Measurements from ENCODE around the gene HOXD12.

Gene HOXD12

GRCh38 chr2:176137906-176138305 lies 38.3 kb downstream of the HOXD12 start:
- H3K79me1 ChIP-seq (ENCODE audit: low read length): peaks cover 2% of the 10 kb centered on the region
- no peak overlapping the region for H2AFZ ChIP-seq (ENCODE audit: insufficient read depth, low read length, poor library complexity)
- H3K9ac ChIP-seq (ENCODE audit: low read length): no peak overlapping the region
- H4K91ac ChIP-seq (ENCODE audit: low read depth, low read length): no peak overlapping the region
- no peak overlapping the region for H3K27ac ChIP-seq (ENCODE audit: low read depth, low read length)
- H3K4me3 ChIP-seq (ENCODE audit: low read depth, low read length): no peak overlapping the region
- H3K4me2 ChIP-seq (ENCODE audit: low read length): no peak overlapping the region
- H3K4ac ChIP-seq (ENCODE audit: low read depth, low read length): no peak overlapping the region
- H4K12ac ChIP-seq (ENCODE audit: low read depth, low read length): no peak overlapping the region
- no peak overlapping the region for H2BK5ac ChIP-seq (ENCODE audit: low read depth, low read length, poor library complexity)
- H3K23ac ChIP-seq (ENCODE audit: low read length): no peak overlapping the region
- no peak overlapping the region for H4K8ac ChIP-seq (ENCODE audit: low read depth, low read length)
- peaks cover 5 to 6% of the 10 kb centered on the region in 2 experiments for H3K4me1 ChIP-seq (ENCODE audit: control insufficient read depth in 1 of 2, insufficient read depth in 2 of 2, low read length in 2 of 2)
- H2BK12ac ChIP-seq (ENCODE audit: low read length): no peak overlapping the region
- H3K79me2 ChIP-seq (ENCODE audit: control insufficient read depth, insufficient read depth, low read length, poor library complexity): no peaks in the 10 kb centered on the region
- no CpG with 5 or more reads among the region's 8 CpGs for WGBS (ENCODE audit: extremely low coverage, insufficient coverage, insufficient read length)
- no peaks in the 10 kb centered on the region for H3K36me3 ChIP-seq (ENCODE audit: control insufficient read depth in 1 of 2, insufficient read depth in 2 of 2, low read length in 2 of 2)
- H3K9me3 ChIP-seq (ENCODE audit: insufficient read depth, low read depth, low read length): peaks cover 8% of the 10 kb centered on the region
- H3K14ac ChIP-seq (ENCODE audit: low read length): no peak overlapping the region
- H3K18ac ChIP-seq (ENCODE audit: low read length): no peak overlapping the region
- no peak overlapping the region for H2BK120ac ChIP-seq (ENCODE audit: insufficient read depth, low read length, poor library complexity)
- H3K27me3 ChIP-seq (ENCODE audit: insufficient read depth, low read length): peaks cover 64% of the 10 kb centered on the region
- no peak overlapping the region for H2AK5ac ChIP-seq (ENCODE audit: low read length)
- no peak for DNase-seq

- no CpG with 5 or more reads among the region's 14 CpGs for WGBS (ENCODE audit: extremely low coverage, insufficient coverage, insufficient read length)
These were observed 38.9 kb downstream of the HOXD12 start for GRCh38 chr2:176138526-176138922.

GRCh38 chr2:176138923-176139660 lies 39.5 kb downstream of the HOXD12 start:
- peaks cover 59% of the 10 kb centered on the region for H3K27me3 ChIP-seq (ENCODE audit: insufficient read depth, low read length)
- peaks cover 5 to 6% of the 10 kb centered on the region in 2 experiments for H3K4me1 ChIP-seq (ENCODE audit: control insufficient read depth in 1 of 2, insufficient read depth in 2 of 2, low read length in 2 of 2)
- DNase-seq: no peak
- H2BK12ac ChIP-seq (ENCODE audit: low read length): no peak overlapping the region
- no peak overlapping the region for H3K9ac ChIP-seq (ENCODE audit: low read length)
- H3K27ac ChIP-seq (ENCODE audit: low read depth, low read length): no peak overlapping the region
- no peak overlapping the region for H4K91ac ChIP-seq (ENCODE audit: low read depth, low read length)
- H3K23ac ChIP-seq (ENCODE audit: low read length): no peak overlapping the region
- no peak overlapping the region for H3K18ac ChIP-seq (ENCODE audit: low read length)
- H2BK5ac ChIP-seq (ENCODE audit: low read depth, low read length, poor library complexity): no peak overlapping the region
- no peak overlapping the region for H3K4ac ChIP-seq (ENCODE audit: low read depth, low read length)
- H3K79me1 ChIP-seq (ENCODE audit: low read length): peaks cover 2% of the 10 kb centered on the region
- no peak overlapping the region for H2AK5ac ChIP-seq (ENCODE audit: low read length)
- H4K12ac ChIP-seq (ENCODE audit: low read depth, low read length): no peak overlapping the region
- no CpG with 5 or more reads among the region's 28 CpGs for WGBS (ENCODE audit: extremely low coverage, insufficient coverage, insufficient read length)
- no peaks in the 10 kb centered on the region for H3K36me3 ChIP-seq (ENCODE audit: control insufficient read depth in 1 of 2, insufficient read depth in 2 of 2, low read length in 2 of 2)
- no peak overlapping the region for H3K4me2 ChIP-seq (ENCODE audit: low read length)
- no peak overlapping the region for H3K14ac ChIP-seq (ENCODE audit: low read length)
- no peak overlapping the region for H4K8ac ChIP-seq (ENCODE audit: low read depth, low read length)
- H3K79me2 ChIP-seq (ENCODE audit: control insufficient read depth, insufficient read depth, low read length, poor library complexity): no peaks in the 10 kb centered on the region
- no peak overlapping the region for H2BK120ac ChIP-seq (ENCODE audit: insufficient read depth, low read length, poor library complexity)
- peaks cover 8% of the 10 kb centered on the region for H3K9me3 ChIP-seq (ENCODE audit: insufficient read depth, low read depth, low read length)
- no peak overlapping the region for H2AFZ ChIP-seq (ENCODE audit: insufficient read depth, low read length, poor library complexity)
- H3K4me3 ChIP-seq (ENCODE audit: low read depth, low read length): no peak overlapping the region

More at GRCh38 chr2:176138526-176138922, 38.9 kb downstream of the HOXD12 start:
- no peak overlapping the region for H3K18ac ChIP-seq (ENCODE audit: low read length)
- DNase-seq: no peak
- no peak overlapping the region for H3K4me3 ChIP-seq (ENCODE audit: low read depth, low read length)
- no peak overlapping the region for H2AK5ac ChIP-seq (ENCODE audit: low read length)
- H2BK12ac ChIP-seq (ENCODE audit: low read length): no peak overlapping the region
- peaks cover 2% of the 10 kb centered on the region for H3K79me1 ChIP-seq (ENCODE audit: low read length)
- no peak overlapping the region for H2BK120ac ChIP-seq (ENCODE audit: insufficient read depth, low read length, poor library complexity)
- H4K91ac ChIP-seq (ENCODE audit: low read depth, low read length): no peak overlapping the region
- H3K27me3 ChIP-seq (ENCODE audit: insufficient read depth, low read length): peaks cover 62% of the 10 kb centered on the region
- H4K12ac ChIP-seq (ENCODE audit: low read depth, low read length): no peak overlapping the region
- no peak overlapping the region for H2BK5ac ChIP-seq (ENCODE audit: low read depth, low read length, poor library complexity)
- no peak overlapping the region for H3K9ac ChIP-seq (ENCODE audit: low read length)
- H3K27ac ChIP-seq (ENCODE audit: low read depth, low read length): no peak overlapping the region
- no peak overlapping the region for H4K8ac ChIP-seq (ENCODE audit: low read depth, low read length)
- H3K9me3 ChIP-seq (ENCODE audit: insufficient read depth, low read depth, low read length): peaks cover 8% of the 10 kb centered on the region
- H3K14ac ChIP-seq (ENCODE audit: low read length): no peak overlapping the region
- no peak overlapping the region for H3K4me2 ChIP-seq (ENCODE audit: low read length)
- no peaks in the 10 kb centered on the region for H3K79me2 ChIP-seq (ENCODE audit: control insufficient read depth, insufficient read depth, low read length, poor library complexity)
- H2AFZ ChIP-seq (ENCODE audit: insufficient read depth, low read length, poor library complexity): no peak overlapping the region
- no peak overlapping the region for H3K23ac ChIP-seq (ENCODE audit: low read length)
- H3K4me1 ChIP-seq (ENCODE audit: control insufficient read depth in 1 of 2, insufficient read depth in 2 of 2, low read length in 2 of 2): peaks cover 5 to 6% of the 10 kb centered on the region in 2 experiments
- H3K4ac ChIP-seq (ENCODE audit: low read depth, low read length): no peak overlapping the region
- H3K36me3 ChIP-seq (ENCODE audit: control insufficient read depth in 1 of 2, insufficient read depth in 2 of 2, low read length in 2 of 2): no peaks in the 10 kb centered on the region

GRCh38 chr2:176139661-176140512 lies 40.3 kb downstream of the HOXD12 start:
- no peak overlapping the region for H3K27ac ChIP-seq (ENCODE audit: low read depth, low read length)
- no peak overlapping the region for H3K4me3 ChIP-seq (ENCODE audit: low read depth, low read length)
- H3K23ac ChIP-seq (ENCODE audit: low read length): no peak overlapping the region
- H2AK5ac ChIP-seq (ENCODE audit: low read length): no peak overlapping the region
- peak overlapping the region; percentile 75 for H3K4me2 ChIP-seq (ENCODE audit: low read length)
- no peak overlapping the region for H3K14ac ChIP-seq (ENCODE audit: low read length)
- H2BK5ac ChIP-seq (ENCODE audit: low read depth, low read length, poor library complexity): no peak overlapping the region
- H4K8ac ChIP-seq (ENCODE audit: low read depth, low read length): peak overlapping the region; percentile 25
- H3K18ac ChIP-seq (ENCODE audit: low read length): no peak overlapping the region
- no peak overlapping the region for H3K4ac ChIP-seq (ENCODE audit: low read depth, low read length)
- no peak overlapping the region for H3K9ac ChIP-seq (ENCODE audit: low read length)
- no peak overlapping the region for H4K91ac ChIP-seq (ENCODE audit: low read depth, low read length)
- peaks cover 53% of the 10 kb centered on the region for H3K27me3 ChIP-seq (ENCODE audit: insufficient read depth, low read length)
- no peaks in the 10 kb centered on the region for H3K36me3 ChIP-seq (ENCODE audit: control insufficient read depth in 1 of 2, insufficient read depth in 2 of 2, low read length in 2 of 2)
- WGBS (ENCODE audit: extremely low coverage, insufficient coverage, insufficient read length): no CpG with 5 or more reads among the region's 41 CpGs
- H4K12ac ChIP-seq (ENCODE audit: low read depth, low read length): no peak overlapping the region
- no peak overlapping the region for H2BK120ac ChIP-seq (ENCODE audit: insufficient read depth, low read length, poor library complexity)
- peaks cover 5 to 6% of the 10 kb centered on the region in 2 experiments for H3K4me1 ChIP-seq (ENCODE audit: control insufficient read depth in 1 of 2, insufficient read depth in 2 of 2, low read length in 2 of 2)
- H3K9me3 ChIP-seq (ENCODE audit: insufficient read depth, low read depth, low read length): peaks cover 8% of the 10 kb centered on the region
- H3K79me2 ChIP-seq (ENCODE audit: control insufficient read depth, insufficient read depth, low read length, poor library complexity): no peaks in the 10 kb centered on the region
- H2AFZ ChIP-seq (ENCODE audit: insufficient read depth, low read length, poor library complexity): peak overlapping the region; percentile 65
- no peak for DNase-seq
- peaks cover 2% of the 10 kb centered on the region for H3K79me1 ChIP-seq (ENCODE audit: low read length)
- no peak overlapping the region for H2BK12ac ChIP-seq (ENCODE audit: low read length)
